ENCODE results near the gene TMEM37. TPM values are rescaled to one million over a fixed set of nuclear protein-coding genes. Genes with fewer than 3 reads are reported as not detected.

The TMEM37 gene
- total RNA-seq, 1 experiment from 2014 or later: 2.3 TPM

GRCh38 chr2:119469661-119470297, 38.1 kb downstream of the TMEM37 start:
- H3K4me1 ChIP-seq (ENCODE audit: control insufficient read depth in 1 of 2, insufficient read depth in 2 of 2, low read length in 2 of 2): peaks cover 0 to 4% of the 10 kb centered on the region in 2 experiments; a peak in 1 of 4 replicates
- no peak overlapping the region for H3K9ac ChIP-seq (ENCODE audit: low read length)
- ATAC-seq: no peak
- no peaks in the 10 kb centered on the region for H4K20me1 ChIP-seq (ENCODE audit: insufficient read depth)
- RAD21 ChIA-PET (ENCODE audit: low non-redundant PET in 1 of 2, low total read pairs in 2 of 2, uncharacterized antibody in 2 of 2, unreplicated experiment in 2 of 2): no interaction called here
- H3K79me2 ChIP-seq (ENCODE audit: insufficient read depth, low read length): no peaks in the 10 kb centered on the region
- H3K36me3 ChIP-seq (ENCODE audit: control insufficient read depth in 1 of 2, insufficient read depth in 2 of 2, low read length in 2 of 2): no peaks in the 10 kb centered on the region
- no TSS peak for BruUV-seq (replicated peaks)
- DNase-seq (ENCODE audit: low read depth, low spot score): no peak
- no peaks in the 10 kb centered on the region for H3K9me2 ChIP-seq (ENCODE audit: insufficient read depth)
- H3K4me2 ChIP-seq (ENCODE audit: low read length): no peak overlapping the region
- H2AFZ ChIP-seq (ENCODE audit: low read depth, low read length, poor library complexity, severe bottlenecking): no peak overlapping the region
- no peak overlapping the region for H3K4me3 ChIP-seq (replicated peaks in 1 of 2; ENCODE audit: low read depth in 1 of 2, low read length in 2 of 2)
- H3K27ac ChIP-seq (ENCODE audit: low read depth, low read length): no peak overlapping the region
- H3K9me3 ChIP-seq (ENCODE audit: control insufficient read depth in 1 of 2, insufficient read depth in 1 of 2, low read depth in 1 of 2, low read length in 2 of 2): no peaks in the 10 kb centered on the region
- intact Hi-C loops (cut with micrococcal nuclease): loop anchor here (10.0 kb wide), 1 partner anchor 175 kb away; no protein-coding TSS in a partner anchor
- TF ChIP-seq EZH2phosphoT487 (IDR thresholded peaks at IDR 0.05; ENCODE audit: borderline replicate concordance) (no peak), CEBPB (IDR thresholded peaks at IDR 0.05; ENCODE audit: low read depth) (no peak), SP1 (IDR thresholded peaks at IDR 0.05; ENCODE audit: low read depth) (no peak), TCF7L2 (IDR thresholded peaks at IDR 0.05; ENCODE audit: borderline replicate concordance, extremely low read depth, insufficient read depth, insufficient read length) (no peak), ZNF274 (IDR thresholded peaks at IDR 0.05; ENCODE audit: low read depth, low read length) (no peak), CBX3 (IDR thresholded peaks at IDR 0.05; ENCODE audit: low read depth) (no peak), RAD21 (IDR thresholded peaks at IDR 0.05; ENCODE audit: low read depth) (no peak), EGR1 (IDR thresholded peaks at IDR 0.05; ENCODE audit: low read depth) (no peak), SIN3A (IDR thresholded peaks at IDR 0.05; ENCODE audit: low read depth) (no peak)
- TF ChIP-seq, protein P1, sequence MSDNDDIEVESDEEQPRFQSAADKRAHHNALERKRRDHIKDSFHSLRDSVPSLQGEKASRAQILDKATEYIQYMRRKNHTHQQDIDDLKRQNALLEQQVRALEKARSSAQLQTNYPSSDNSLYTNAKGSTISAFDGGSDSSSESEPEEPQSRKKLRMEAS (IDR thresholded peaks at IDR 0.05): no peak
- POLR2A ChIA-PET: no interaction called here
- H3K27me3 ChIP-seq (ENCODE audit: insufficient read depth, low read length): no peaks in the 10 kb centered on the region
- CTCF ChIA-PET: no interaction called here

- H2AFZ ChIP-seq (ENCODE audit: low read depth, low read length, poor library complexity, severe bottlenecking): no peak overlapping the region
- no peak overlapping the region for H3K4me3 ChIP-seq (replicated peaks in 1 of 2; ENCODE audit: low read depth in 1 of 2, low read length in 2 of 2)
- H3K36me3 ChIP-seq (ENCODE audit: control insufficient read depth in 1 of 2, insufficient read depth in 2 of 2, low read length in 2 of 2): no peaks in the 10 kb centered on the region
- H3K4me2 ChIP-seq (ENCODE audit: low read length): no peak overlapping the region
- no peak overlapping the region for H3K9ac ChIP-seq (ENCODE audit: low read length)
- no peak for DNase-seq (ENCODE audit: low read depth, low spot score)
- no peaks in the 10 kb centered on the region for H3K27me3 ChIP-seq (ENCODE audit: insufficient read depth, low read length)
- TF ChIP-seq ZFX (IDR thresholded peaks at IDR 0.05): no peak
- TF ChIP-seq EGR1 (IDR thresholded peaks at IDR 0.05; ENCODE audit: low read depth): no peak
- TF ChIP-seq SIN3A (IDR thresholded peaks at IDR 0.05; ENCODE audit: low read depth): no peak
- no peak for TF ChIP-seq EZH2 (IDR thresholded peaks at IDR 0.05)
- TF ChIP-seq CEBPB (IDR thresholded peaks at IDR 0.05; ENCODE audit: low read depth): no peak
- CTCF ChIA-PET: no interaction called here
- H3K9me2 ChIP-seq (ENCODE audit: insufficient read depth): no peaks in the 10 kb centered on the region
- H3K9me3 ChIP-seq (ENCODE audit: control insufficient read depth in 1 of 2, insufficient read depth in 1 of 2, low read depth in 1 of 2, low read length in 2 of 2): no peaks in the 10 kb centered on the region
- intact Hi-C loops (cut with micrococcal nuclease): loop anchor here (10.0 kb wide), 1 partner anchor 178 kb away; no protein-coding TSS in a partner anchor
- no peaks in the 10 kb centered on the region for H3K79me2 ChIP-seq (ENCODE audit: insufficient read depth, low read length)
- RAD21 ChIA-PET (ENCODE audit: low non-redundant PET in 1 of 2, low total read pairs in 2 of 2, uncharacterized antibody in 2 of 2, unreplicated experiment in 2 of 2): no interaction called here
- no TSS peak for BruUV-seq (replicated peaks)
- H4K20me1 ChIP-seq (ENCODE audit: insufficient read depth): no peaks in the 10 kb centered on the region
- ATAC-seq: no peak
- H3K4me1 ChIP-seq (ENCODE audit: control insufficient read depth in 1 of 2, insufficient read depth in 2 of 2, low read length in 2 of 2): peaks cover 0 to 12% of the 10 kb centered on the region in 2 experiments; a peak in 2 of 4 replicates
- POLR2A ChIA-PET: no interaction called here
- H3K27ac ChIP-seq (ENCODE audit: low read depth, low read length): no peak overlapping the region
Observed at GRCh38 chr2:119472749-119473148, 41.1 kb downstream of the TMEM37 start.

All from HCT116 (cell line).